ENCODE measurements around the gene FATE1. TPM values are rescaled to one million over a fixed set of nuclear protein-coding genes. Genes with fewer than 3 reads are reported as not detected.

FATE1 gene
- total RNA-seq, 4 donors from 2014 or later: not detected

- ATAC-seq (ENCODE audit: low FRiP score) (no peak), DNase-seq (ENCODE audit: low spot score) (no peak)
- TF ChIP-seq CTCF (IDR thresholded peaks at IDR 0.05): no peak
Measured at GRCh38 chrX:151727346-151727745, 11.5 kb downstream of the FATE1 start.

- no peak for DNase-seq (ENCODE audit: low spot score)
- no peak for ATAC-seq (ENCODE audit: low FRiP score)
- TF ChIP-seq CTCF (IDR thresholded peaks at IDR 0.05): no peak
Measured at GRCh38 chrX:151729056-151729725, 13.4 kb downstream of the FATE1 start.

GRCh38 chrX:151734446-151734845, 18.6 kb downstream of the FATE1 start, which contains the start of gene CNGA2:
Gene CNGA2 (plus strand): TSS chrX:151734746. CDS start chrX:151738484, 3,738 bp downstream.
- ATAC-seq (ENCODE audit: low FRiP score) (no peak), DNase-seq (ENCODE audit: low spot score) (no peak)
- TF ChIP-seq CTCF (IDR thresholded peaks at IDR 0.05): no peak

GRCh38 chrX:151735219-151735618, 19.4 kb downstream of the FATE1 start:
- DNase-seq (ENCODE audit: low spot score) (no peak), ATAC-seq (ENCODE audit: low FRiP score) (no peak)
- TF ChIP-seq CTCF (IDR thresholded peaks at IDR 0.05): no peak

- DNase-seq (ENCODE audit: low spot score) (no peak), ATAC-seq (ENCODE audit: low FRiP score) (no peak)
- no peak for TF ChIP-seq CTCF (IDR thresholded peaks at IDR 0.05)
Measured at GRCh38 chrX:151736685-151737084, 20.9 kb downstream of the FATE1 start.

- no peak for ATAC-seq (ENCODE audit: low FRiP score)
- no peak for TF ChIP-seq CTCF (IDR thresholded peaks at IDR 0.05)
- DNase-seq (ENCODE audit: low spot score): no peak
Measured at GRCh38 chrX:151737494-151737893, 21.7 kb downstream of the FATE1 start.

- DNase-seq (ENCODE audit: low spot score): no peak
- TF ChIP-seq CTCF (IDR thresholded peaks at IDR 0.05): no peak
Measured at GRCh38 chrX:151738751-151739150, 22.9 kb downstream of the FATE1 start.

More at GRCh38 chrX:151738751-151739150, 22.9 kb downstream of the FATE1 start:
- ATAC-seq (ENCODE audit: low FRiP score): no peak
